Fibroblast of skin of right quadriceps (primary cell): ENCODE results near the gene CTXND2.
A peak's percentile ranks its signal among the peaks of the same experiment; 100 is the strongest.
"Not testable (repeated sequence)": the region's sequence is repeated elsewhere in the genome, so short reads cannot be mapped to it uniquely, and the experiment has no call there.

Source experiments
- DNase-seq: peaks from one replicate; pipeline ENCODE4 v3.0.0-alpha.2; 2013

CTXND2 gene

DNA sequence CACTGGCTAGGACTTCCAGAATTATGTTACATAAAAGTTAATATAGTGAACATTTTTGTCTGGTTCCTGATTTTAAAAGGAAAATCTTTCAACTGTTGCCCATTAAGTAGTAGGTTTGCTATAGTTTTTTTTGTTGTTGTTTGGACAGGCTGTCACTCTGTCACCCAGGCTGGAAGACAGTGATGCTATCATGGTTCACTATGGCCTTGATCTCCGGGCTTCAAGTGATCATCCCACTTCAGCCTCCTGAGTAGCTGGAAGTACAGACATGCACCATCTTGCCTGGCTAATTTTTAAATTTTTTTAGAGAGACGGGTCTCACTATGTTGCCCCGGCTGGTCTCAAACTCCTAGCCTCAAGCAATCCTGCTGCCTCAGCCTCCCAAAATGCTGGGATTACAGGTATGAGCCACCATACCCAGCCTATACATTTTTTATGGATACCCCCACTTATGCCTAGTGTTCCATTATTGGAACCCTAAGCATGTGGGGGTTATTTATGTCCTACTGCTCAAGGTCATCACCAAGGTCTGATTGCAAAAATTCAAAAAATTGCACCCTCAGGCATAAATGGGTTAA, 6.5 kb downstream of the CTXND2 start:
- DNase-seq = no peak

DNA sequence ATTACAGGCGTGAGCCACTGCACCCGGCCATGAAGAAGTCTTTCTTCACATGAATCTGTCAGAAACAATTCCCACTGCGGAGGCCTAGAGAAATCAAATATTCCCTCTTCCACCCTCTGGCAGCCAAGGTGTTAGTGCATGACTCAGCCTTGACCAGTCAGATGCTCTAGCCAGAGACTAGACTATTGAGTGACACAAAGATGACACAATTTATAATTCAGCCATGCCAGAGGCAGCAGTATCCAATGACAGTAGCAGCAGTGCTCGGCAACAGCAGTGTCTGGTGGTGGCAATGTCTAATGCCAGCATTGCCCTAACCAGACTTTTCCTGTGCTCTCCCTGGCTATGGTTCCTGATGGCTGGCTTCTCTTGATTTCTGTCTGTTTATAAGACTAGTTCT, 8.7 kb downstream of the CTXND2 start:
- DNase-seq = no peak

DNA sequence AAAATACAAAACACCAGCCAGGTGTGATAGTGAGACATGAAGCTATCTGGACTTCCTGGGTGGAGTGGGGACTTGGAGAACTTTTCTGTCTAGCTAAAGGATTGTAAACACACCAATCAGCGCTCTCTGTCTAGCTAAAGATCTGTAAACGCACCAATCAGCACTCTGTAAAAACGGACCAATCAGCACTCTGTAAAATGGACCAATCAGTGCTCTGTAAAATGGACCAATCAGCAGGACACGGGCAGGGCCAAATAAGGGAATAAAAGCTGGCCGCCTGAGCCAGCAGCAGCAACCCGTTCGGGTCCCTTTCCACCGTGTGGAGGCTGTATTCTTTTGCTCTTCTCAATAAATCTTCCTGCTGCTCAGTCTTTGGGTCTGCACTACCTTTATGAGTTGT, 12.9 kb downstream of the CTXND2 start:
- DNase-seq = not testable (repeated sequence)

DNA sequence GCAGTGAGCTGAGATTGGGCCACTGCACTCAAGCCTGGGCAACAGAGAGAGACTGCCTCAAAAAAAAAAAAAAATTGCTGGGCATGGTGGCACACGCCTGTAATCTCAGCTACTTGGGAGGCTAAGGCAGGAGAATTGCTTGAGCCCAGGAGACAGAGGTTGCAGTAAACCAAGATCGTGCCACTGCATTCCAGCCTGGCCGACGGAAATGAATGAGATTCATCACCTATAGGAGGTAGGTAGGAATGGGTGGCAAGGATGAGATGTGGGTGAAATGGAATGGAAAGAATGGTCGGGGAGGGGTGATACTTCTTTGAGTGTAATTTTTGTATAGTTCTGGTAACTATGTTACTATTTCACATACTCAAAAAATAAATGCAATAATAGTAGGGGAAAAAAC, 15.4 kb downstream of the CTXND2 start:
- DNase-seq = no peak

DNA sequence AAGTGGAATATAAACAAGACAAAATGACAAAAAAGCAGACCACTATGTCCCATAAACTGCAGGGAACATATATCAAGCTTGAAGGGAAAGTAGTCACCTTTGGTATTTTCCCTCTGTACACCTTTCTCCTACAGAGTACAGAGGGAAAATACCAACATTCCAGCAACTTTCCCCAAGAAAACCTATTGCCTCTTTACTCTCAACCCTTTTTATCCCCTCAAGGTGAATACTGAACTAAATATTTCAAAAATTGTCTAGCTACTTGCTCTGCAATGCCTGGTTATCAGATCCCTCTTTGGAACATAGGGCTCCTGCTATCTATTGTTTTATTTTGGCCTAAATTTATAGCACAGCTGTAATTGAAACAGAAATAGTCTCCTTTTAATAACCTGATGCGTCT, 15.8 kb downstream of the CTXND2 start:
- no peak for DNase-seq

DNA sequence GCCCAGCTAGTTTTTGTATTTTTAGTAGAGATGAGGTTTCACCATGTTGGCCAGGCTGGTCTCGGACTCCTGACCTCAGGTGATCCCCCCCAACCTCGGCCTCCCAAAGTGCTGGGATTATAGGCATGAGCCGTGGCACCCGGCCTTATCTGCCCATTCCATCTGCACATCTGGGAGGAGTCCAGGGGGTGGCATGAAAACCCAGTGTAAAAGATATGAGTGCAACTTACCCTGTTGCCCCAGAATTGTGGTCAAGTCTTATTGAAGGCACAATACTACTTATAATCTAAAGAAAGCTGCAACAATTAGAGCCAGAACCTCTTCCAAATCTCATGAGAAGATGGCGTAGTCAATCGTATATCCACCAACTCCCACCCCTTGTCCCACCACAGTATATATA, 18.4 kb downstream of the CTXND2 start:
- no peak for DNase-seq

DNA sequence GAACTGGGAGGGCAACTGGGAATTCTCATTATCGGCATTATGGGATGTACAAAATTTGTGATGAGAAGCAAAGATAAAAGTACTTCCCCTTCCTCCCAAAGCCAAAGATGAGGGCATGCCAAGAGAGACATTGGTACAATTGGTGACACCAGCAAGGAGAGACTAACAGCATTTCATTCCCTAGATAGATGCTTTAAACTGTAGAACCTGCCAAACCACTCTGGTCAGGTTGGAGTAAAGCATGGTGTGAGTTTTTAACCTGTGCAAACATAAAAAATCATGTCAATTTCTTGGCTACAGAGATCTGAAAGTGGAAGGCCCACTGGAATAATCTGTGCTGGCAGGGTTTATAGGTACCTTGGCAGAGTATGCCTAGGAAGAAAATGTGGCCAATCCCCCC, 19.4 kb downstream of the CTXND2 start:
- DNase-seq = no peak

DNA sequence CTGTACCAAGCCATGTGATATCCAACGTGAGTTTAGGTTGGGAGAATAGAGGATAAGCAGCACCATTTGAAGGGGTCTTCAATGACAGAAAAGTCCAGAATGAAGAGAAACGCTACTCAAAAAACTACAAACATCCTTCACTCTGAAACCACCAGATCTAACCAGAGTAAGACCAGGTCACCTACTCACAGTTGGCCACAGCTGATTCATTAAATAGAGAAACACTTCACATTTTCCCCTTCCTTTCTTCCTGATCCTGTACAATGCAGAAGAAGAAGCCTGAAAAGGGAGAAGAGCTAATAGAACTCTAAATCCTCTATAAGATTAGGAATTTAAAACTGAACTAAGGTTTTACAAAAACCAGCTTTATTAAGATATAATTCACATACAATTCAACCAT, 19.9 kb downstream of the CTXND2 start:
- no peak for DNase-seq

DNA sequence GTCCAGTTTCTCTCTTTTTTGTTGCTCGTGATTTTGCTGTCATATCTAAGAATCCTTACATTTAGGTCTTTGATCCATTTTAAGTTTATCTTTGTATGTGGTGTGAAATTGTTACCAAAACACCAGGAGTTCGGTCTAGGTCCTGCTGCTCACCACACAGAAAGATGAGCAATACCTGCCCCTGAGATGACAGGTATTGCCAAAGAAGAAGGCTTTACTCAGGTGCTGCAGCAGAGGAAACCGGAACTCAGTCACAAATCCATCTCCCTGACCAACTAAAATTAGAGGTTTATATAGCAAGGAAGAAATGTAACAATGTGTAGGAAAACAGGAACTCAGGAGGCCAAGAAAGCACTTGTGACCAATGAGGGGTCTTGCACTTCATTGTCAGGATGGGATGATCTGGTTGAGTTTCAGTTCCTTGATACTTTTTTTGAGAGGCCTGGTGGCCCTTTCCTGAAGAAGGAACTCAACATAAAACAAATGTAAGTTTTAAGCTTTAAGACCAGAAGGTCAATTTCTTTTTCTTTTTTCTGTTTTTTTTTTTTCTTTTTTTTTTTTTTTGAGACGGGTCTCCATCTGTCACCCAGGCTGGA, 22.7 kb downstream of the CTXND2 start:
- DNase-seq = no peak

DNA sequence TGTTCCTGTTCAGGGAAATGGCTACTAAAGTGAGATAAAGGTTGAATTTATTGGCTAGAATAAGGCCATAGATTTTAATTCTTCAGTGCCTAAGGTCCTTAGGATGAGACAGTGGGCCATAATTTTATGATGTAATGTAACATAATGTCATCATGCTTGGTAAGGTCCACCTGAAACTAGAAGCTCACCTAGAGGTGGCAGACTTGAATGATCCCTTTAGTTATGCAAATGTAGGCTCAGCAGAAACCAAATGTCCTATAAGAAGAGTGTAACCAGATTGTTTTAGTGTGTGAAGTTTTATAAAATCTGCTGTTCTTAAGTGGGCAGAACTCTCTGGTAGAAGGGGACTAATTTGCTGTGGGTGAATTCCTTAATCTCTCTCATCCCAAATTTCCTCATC, 25.7 kb downstream of the CTXND2 start:
- DNase-seq = no peak

DNA sequence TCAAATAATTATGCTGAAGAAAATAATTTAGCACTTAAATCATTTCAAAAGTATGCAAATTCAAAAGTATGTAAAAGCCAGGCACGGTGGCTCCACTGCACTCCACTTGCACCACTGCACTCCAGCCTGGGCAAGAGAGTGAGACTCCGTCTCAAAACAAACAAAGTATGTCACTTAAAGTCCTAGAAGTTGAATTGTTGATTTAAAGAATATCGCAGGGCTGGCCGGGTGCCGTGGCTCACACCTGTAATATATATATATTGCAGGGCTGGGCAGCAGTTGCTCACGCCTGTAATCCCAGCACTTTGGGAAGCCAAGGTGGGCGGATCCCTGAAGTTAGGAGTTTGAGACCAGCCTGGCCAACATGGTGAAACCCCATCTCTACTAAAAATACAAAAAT, 30.5 kb downstream of the CTXND2 start:
- DNase-seq = no peak

DNA sequence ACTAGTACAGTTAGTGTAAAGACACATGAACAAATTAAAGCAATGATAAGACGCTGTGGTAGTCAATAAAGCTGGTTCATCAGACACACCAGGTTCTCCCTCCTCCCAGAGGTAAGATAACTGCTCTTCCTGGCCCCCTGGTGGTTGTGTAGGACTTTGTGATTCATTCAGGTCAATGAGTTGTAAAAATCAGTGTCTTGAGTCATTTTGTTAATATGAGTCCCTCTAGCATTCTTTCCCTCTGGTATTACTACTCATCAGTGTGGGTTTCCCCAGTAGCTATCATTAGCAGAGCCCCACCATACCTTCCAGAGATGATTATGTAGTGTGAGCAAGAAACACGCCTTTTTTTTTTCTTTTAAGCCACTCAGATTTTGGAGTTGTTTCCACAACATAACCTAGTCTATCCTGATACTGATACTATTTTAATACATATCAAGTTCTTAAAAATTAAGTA, 35.6 kb downstream of the CTXND2 start:
- peak; percentile 94 for DNase-seq

DNA sequence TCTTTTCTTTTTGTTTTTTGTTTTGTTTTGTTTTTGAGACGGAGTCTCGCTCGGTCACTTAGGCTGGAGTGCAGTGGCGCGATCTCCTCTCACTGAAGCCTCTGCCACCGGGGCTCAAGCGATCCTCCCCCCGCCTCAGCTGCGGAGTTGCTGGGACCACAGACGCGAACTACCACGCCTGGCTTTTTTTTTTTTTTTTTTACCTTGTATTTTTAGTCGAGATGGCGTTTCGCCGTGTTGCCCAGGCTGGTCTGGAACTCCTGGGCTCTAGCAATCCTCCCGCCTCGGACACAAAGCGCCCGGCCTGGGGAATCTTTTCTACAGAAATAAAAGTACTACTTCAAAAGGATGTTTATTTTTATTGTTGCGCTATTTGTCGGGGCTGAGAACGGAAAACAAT, 38.1 kb downstream of the CTXND2 start:
- DNase-seq = no peak

DNA sequence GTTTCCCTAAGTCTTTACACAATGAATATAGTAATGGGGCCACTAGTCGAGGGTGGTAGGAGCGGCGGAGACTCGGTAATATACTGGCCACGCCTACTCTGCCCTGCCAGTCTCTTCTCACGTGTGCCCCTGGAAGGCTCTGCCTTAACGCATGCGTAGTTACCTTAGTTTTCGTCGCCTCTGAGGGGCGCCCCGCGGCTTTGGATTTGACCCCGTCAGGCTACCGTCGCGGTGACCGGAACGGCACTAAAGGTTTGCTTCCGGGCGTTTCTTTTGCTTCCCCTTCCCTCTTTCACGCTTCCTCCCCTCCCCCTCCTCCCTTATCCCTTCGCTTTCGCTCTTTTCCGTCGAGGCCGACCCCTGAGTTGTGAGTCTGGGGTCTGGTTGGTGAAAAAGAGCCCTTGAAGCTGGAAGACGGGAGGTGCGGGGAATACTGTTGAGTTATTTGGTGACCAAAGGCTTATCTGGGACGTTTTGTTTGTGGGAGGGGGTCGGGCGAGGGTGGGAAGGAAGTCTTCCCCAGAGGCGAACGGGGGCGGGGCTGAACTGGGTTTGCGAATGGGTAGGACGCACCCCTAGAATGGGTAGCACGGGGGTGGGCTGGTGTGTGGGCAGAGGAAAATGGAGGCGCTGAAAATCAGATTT, 39.3 kb downstream of the CTXND2 start, which contains the start of gene SETDB1:
Gene SETDB1, plus strand, starts transcription at position 267 of the 645 bp plus-strand sequence. CDS start 1,352 bp downstream, outside the sequence.
- peak; percentile 97 for DNase-seq

DNA sequence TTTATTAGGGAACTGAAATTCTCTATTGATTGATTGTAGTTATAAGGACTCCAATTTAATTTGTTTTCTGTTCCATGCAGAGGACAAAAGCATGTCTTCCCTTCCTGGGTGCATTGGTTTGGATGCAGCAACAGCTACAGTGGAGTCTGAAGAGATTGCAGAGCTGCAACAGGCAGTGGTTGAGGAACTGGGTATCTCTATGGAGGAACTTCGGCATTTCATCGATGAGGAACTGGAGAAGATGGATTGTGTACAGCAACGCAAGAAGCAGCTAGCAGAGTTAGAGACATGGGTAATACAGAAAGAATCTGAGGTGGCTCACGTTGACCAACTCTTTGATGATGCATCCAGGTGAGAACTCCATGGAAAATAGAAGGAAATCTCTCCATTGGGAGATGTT, 40.7 kb downstream of the CTXND2 start:
- no peak for DNase-seq

DNA sequence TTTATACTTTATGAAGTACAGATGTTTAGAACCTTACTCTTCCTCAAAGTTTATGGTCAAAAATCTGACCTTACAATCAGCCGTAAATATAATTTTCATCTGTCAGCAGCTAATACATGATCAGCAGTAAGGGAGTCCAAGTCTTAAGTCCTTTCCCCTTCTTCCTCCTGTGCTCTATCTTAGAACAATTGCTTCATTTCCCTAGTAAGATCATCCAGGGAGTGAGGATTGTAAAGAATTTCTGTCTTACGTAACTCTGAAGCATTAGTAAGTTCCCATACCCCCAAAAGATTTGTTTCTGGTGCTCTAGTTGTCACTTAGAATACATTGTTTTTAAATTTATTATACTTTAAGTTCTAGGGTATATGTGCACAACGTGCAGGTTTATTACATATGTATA, 41.4 kb downstream of the CTXND2 start:
- peak; percentile 48 for DNase-seq

DNA sequence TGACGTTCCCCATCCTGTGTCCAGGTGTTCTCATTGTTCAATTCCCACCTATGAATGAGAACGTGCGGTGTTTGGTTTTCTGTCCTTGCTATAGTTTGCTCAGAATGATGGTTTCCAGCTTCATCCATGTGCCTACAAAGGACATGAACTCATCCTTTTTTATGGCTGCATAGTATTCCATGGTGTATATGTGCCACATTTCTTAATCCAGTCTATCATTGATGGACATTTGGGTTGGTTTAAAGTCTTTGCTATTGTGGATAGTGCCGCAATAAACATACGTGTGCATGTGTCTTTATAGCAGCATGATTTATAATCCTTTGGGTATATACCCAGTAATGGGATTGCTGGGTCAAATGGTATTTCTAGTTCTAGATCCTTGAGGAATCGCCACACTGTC, 41.8 kb downstream of the CTXND2 start:
- DNase-seq = not testable (repeated sequence)

DNA sequence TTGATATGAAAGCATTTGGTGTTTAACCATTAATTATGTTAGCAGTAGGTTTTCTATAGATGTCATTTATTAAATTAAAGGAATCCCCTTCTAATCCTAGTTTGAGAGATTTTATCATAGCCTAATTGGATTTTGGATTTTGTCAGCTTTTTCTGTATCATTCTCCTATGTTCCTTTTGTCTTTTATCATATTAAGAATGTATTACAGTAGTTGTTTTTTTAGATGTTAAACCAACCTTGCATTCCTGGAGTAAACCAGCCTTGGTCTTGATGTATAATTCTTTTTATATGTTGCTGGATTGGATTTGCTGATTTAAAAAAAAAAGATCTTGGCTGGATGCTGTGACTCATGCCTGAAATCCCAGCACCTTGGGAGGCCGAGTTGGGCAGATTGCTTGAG, 44.8 kb downstream of the CTXND2 start:
- DNase-seq = peak; percentile 20

DNA sequence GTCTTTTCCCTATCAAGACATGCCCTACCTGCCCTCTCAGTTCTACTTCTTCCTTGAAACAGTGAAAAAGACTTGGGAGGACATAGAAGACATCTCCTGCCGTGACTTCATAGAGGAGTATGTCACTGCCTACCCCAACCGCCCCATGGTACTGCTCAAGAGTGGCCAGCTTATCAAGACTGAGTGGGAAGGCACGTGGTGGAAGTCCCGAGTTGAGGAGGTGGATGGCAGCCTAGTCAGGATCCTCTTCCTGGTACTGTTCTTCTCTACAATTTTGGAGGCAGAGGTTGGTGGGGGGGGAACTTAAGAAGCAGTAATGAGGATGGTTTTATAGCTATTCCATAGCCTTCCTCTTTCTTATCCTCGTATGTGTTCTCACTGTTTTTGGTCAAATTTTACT, 57.9 kb downstream of the CTXND2 start:
- DNase-seq = no peak

DNA sequence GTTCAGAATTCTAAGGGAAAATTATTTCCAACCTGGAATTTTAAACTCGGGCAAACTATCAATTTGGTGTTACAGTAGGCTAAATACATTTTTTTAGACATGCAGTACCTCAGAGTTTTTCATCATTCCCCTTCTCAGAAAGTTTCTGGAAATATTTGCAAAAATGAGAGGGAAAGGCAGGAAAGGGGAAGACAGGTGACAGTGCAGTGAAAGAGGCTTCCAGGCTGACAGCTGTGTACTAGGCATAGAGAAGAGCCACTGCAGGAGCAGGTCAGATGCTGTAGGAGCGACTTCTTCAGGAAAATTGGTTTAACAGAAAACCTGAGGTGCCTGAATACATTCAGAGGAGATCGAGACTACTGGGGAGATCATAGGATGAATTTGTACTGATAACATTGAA, 67.8 kb downstream of the CTXND2 start:
- DNase-seq = no peak

DNA sequence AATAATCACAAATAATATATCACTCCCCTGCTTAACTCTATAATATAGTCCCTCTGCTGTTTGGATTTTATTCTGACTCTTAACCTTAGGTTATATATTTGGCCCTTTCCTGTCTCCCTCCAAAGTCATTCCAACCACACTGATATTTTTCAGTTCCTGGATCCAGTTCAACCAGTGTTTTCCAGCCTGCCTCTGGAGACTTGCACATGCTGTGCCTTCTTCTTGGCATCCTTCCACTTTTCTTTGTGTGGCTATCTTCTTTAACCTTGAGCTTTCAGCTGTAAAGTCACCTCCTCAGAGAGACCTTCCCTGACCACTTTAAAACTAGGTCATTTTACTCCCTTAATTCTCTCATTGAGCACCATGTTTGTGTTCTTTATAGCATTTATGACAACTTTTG, 68.3 kb downstream of the CTXND2 start:
- DNase-seq = no peak

DNA sequence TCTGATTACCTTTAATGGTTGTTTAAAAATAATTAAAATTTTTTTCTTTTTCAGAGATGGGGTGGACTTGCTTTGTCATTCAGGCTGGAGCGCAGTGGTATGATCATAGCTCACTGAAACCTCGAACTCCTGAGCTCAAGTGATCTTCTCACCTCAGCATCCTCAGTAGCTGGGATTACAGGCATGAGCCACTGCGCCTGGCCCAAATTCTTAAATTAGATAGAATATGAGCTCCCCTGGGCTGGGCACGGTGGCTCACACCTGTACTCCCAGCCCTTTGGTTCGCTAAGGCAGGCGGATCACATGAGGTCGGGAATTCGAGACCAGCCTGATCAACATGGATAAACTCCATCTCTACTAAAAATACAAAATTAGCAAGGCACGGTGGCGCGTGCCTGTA, 70.7 kb downstream of the CTXND2 start:
- DNase-seq = no peak

DNA sequence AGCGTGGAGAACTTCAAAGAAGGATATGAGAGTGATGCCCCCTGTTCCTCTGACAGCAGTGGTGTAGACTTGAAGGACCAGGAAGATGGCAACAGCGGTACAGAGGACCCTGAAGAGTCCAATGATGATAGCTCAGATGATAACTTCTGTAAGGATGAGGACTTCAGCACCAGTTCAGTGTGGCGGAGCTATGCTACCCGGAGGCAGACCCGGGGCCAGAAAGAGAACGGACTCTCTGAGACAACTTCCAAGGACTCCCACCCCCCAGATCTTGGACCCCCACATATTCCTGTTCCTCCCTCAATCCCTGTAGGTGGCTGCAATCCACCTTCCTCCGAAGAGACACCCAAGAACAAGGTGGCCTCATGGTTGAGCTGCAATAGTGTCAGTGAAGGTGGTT, 73.7 kb downstream of the CTXND2 start:
- no peak for DNase-seq

DNA sequence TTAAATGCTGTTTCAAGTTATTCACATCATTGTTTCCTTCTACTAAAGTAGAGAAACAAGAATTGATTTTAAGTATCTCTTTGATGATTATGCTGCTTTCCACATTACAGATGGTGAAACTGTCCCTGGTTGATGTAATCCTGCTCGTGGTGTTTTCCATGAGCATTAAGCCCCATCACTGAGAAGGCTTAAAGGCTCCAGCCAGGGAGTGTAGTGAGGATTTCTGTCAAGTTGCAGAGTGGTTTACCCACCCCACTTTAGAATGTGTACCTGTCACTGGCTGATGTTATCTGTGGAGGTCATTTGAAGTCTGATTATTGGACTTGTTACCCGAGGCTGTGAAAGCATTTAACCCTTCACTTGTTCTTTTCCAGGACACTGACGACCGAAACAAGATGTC, 74.8 kb downstream of the CTXND2 start:
- no peak for DNase-seq
